HS-5 (cell line): ENCODE results near the gene ARL3.
"Not testable (repeated sequence)": the region's sequence is repeated elsewhere in the genome, so short reads cannot be mapped to it uniquely, and the experiment has no call there.

Experiments used
- DNase-seq: peaks from one replicate; pipeline ENCODE4 v3.0.0-alpha.2; 2012; ENCODE audit warnings: low read depth

The ARL3 gene

GRCh38 chr10:102702742-102703141, 11.5 kb downstream of the ARL3 start:
- DNase-seq = no peak

- no peak for DNase-seq
Measured at GRCh38 chr10:102701796-102702195, 12.4 kb downstream of the ARL3 start.

GRCh38 chr10:102701272-102701671, 12.9 kb downstream of the ARL3 start:
- DNase-seq = no peak

- no peak for DNase-seq
Measured at GRCh38 chr10:102698894-102699293, 15.3 kb downstream of the ARL3 start.

- no peak for DNase-seq
Measured at GRCh38 chr10:102696736-102697135, 17.5 kb downstream of the ARL3 start.

GRCh38 chr10:102695401-102695800, 18.8 kb downstream of the ARL3 start:
- DNase-seq = not testable (repeated sequence)

GRCh38 chr10:102691285-102692066, 22.7 kb downstream of the ARL3 start:
- no peak for DNase-seq

GRCh38 chr10:102683736-102684135, 30.5 kb downstream of the ARL3 start:
- DNase-seq = no peak

GRCh38 chr10:102682981-102683380, 31.2 kb downstream of the ARL3 start:
- DNase-seq = no peak

- no peak for DNase-seq
Measured at GRCh38 chr10:102682416-102682815, 31.8 kb downstream of the ARL3 start.

- DNase-seq = no peak
Measured at GRCh38 chr10:102681696-102682095, 32.5 kb downstream of the ARL3 start.

- no peak for DNase-seq
Measured at GRCh38 chr10:102679596-102679995, 34.6 kb downstream of the ARL3 start.

GRCh38 chr10:102678842-102679289, 35.3 kb downstream of the ARL3 start:
- no peak for DNase-seq

GRCh38 chr10:102678068-102678400, 36.2 kb downstream of the ARL3 start:
- DNase-seq = no peak

GRCh38 chr10:102677331-102678067, 36.7 kb downstream of the ARL3 start:
- DNase-seq = no peak

- DNase-seq = no peak
Measured at GRCh38 chr10:102676534-102677315, 37.5 kb downstream of the ARL3 start.

GRCh38 chr10:102675666-102676533, 38.3 kb downstream of the ARL3 start:
- no peak for DNase-seq

- no peak for DNase-seq
Measured at GRCh38 chr10:102675011-102675665, 39.1 kb downstream of the ARL3 start.

- no peak for DNase-seq
Measured at GRCh38 chr10:102674566-102674965, 39.6 kb downstream of the ARL3 start.

GRCh38 chr10:102673819-102674511, 40.2 kb downstream of the ARL3 start:
- no peak for DNase-seq
